Spleen (tissue), 7 donors: ENCODE results near the gene CLEC5A.

Source experiments
- CTCF ChIP-seq, 11 experiments: fragments of 200-600 bp in 7 of 11; fragments of 450-650 bp in 4 of 11; sonication (generic) in 4 of 11; IDR thresholded peaks in 8 of 11; conservative IDR thresholded peaks in 3 of 11; 1 replicate in 7 of 11; 2 replicates in 4 of 11; pipeline versions ENCODE4 v1.4.0 to v1.8.0; 2016 to 2021; ENCODE audit warnings: antibody characterized with exemption in 11 of 11, inconsistent platforms in 4 of 11, mild to moderate bottlenecking in 1 of 11
- POLR2A ChIP-seq, 3 donors: fragments of 450-650 bp; IDR thresholded peaks; one replicate each; pipeline ENCODE4 v1.5.1; 2017; ENCODE audit warnings: antibody characterized with exemption in 3 of 3, mild to moderate bottlenecking in 1 of 3
- POLR2AphosphoS5 ChIP-seq, 3 donors: sonication (generic); formaldehyde crosslinking; IDR thresholded peaks; one replicate each; pipeline ENCODE4 v1.5.1; 2017; ENCODE audit warnings: antibody characterized with exemption in 3 of 3
- donor health status: DM: no; HTN: no; CAD: no; lungs with moderate emphysema.
- donor health status: DM: no; HTN: no; CAD: no.
- donor health status: DM: no; HTN: no; CAD: no.

- TF ChIP-seq CTCF (IDR thresholded peaks at IDR 0.05 in 8 of 11, conservative IDR thresholded peaks at IDR 0.05 in 3 of 11) (no peak), POLR2AphosphoS5 (IDR thresholded peaks at IDR 0.05) (no peak), POLR2A (IDR thresholded peaks at IDR 0.05) (no peak)
Measured at GRCh38 chr7:141978351-141978750, 31.6 kb upstream of the CLEC5A start.
